HG03060 (cell line): ENCODE results near the gene C8G.

Source experiments
- ATAC-seq: cut with Tn5 transposase; IDR thresholded peaks from one replicate; pipeline ENCODE4 v1.9.1; 2021; ENCODE audit warnings: low read depth, moderate number of reproducible peaks; ENCODE audit not compliant: unreplicated experiment

Gene C8G

DNA sequence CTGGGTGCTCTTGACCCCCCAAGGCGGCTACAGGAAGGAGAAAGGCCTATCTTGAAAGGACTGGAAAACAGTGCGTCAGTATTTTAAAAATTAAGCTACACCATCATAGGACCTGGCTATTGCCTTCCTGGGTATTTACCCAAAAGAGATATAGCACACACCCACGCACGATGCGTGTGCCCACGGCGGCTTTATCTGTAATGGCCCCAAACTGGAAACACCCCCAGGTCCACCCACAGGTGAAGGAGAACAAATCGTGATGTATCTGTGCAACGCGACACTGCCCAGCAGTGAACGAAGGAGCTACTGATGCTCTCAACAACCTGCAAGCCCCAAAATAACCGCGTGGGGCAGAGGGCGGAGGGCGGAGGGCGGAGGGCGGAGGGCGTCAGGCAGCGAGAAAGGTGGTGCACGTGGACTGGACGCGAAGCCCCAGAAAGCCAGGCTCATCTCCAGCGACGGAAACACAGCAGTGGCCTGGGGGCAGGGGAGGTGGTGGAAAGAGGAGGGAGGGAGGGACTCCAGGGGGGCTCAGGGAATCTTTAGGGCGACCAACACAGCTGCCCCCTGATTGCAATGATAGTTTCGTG is 19.9 kb downstream of the C8G start:
- no peak for ATAC-seq

GRCh38 chr9:136965771-136966484 is 20.9 kb downstream of the C8G start:
- ATAC-seq: no peak

- ATAC-seq: no peak
These were observed 23.5 kb downstream of the C8G start for GRCh38 chr9:136968333-136969127.

GRCh38 chr9:136969150-136969549 is 24.1 kb downstream of the C8G start:
- no peak for ATAC-seq

DNA sequence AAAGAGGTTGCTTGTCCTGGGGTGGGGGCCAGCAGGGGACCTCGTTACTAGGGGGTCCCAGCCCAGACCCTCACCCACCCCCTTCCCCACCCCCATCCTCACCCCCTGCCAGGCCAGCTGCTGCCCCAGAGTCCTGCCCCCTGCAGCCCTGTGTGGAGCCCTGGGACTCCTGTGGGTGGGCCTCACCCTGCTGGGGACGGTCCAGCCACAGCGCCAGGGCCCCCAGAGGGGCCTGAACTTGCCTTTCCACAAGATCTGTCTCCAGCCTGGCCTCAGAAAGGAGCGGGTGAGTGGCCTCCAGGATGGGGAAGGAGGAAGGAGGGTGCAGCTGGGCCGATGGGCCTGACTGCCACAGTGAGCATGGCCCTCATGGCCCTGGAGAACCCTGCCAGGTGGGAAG is 24.7 kb downstream of the C8G start:
- no peak for ATAC-seq

DNA sequence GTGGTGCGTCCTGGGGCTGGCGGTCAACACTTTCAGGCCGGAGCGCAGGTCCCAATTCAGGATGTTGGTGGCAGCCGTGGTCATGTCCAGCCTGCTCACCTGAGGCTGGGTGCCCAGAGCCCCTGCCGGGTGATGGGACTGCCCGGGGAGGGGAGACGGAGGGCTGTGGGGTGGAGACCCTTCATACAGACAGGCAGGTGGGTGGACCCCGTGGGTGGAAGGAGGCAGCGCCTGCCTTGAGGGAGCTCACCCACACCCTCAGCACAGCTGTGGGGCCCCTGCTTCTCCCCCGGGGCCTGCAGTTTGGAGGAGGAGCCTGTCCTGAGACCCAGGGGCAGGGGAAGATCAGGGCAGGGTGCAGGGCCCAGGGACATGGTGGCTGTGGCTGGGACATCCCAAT is 25.3 kb downstream of the C8G start:
- no peak for ATAC-seq

DNA sequence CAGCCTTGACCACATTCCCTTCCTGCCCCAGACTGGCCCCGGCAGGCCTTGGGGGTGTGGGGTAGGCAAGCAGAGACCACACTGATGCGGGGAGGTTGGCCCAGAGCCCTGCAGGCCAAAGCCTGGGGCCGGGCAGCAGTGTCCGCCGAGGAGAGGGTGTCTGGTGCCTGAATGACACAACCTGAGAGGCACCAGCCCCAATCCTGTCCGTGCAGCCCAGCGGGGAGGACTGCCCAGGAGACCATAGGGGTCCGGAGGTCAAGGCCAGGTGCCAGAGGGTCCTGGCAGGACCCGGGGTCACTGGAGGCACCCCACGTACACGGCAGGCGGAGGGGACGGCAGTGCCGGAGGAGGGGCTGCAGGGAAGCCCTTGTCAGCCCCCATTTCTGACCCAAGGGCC is 26.7 kb downstream of the C8G start:
- no peak for ATAC-seq

- no peak for ATAC-seq
These were observed 27.3 kb downstream of the C8G start for GRCh38 chr9:136972335-136972734.

GRCh38 chr9:136972743-136973142 is 27.7 kb downstream of the C8G start:
- no peak for ATAC-seq

- ATAC-seq: no peak
These were observed 28.9 kb downstream of the C8G start for GRCh38 chr9:136973618-136974617.

- ATAC-seq: no peak
These were observed 29.9 kb downstream of the C8G start for GRCh38 chr9:136974817-136975535.

- no peak for ATAC-seq
These were observed 30.6 kb downstream of the C8G start for GRCh38 chr9:136975644-136976043.

DNA sequence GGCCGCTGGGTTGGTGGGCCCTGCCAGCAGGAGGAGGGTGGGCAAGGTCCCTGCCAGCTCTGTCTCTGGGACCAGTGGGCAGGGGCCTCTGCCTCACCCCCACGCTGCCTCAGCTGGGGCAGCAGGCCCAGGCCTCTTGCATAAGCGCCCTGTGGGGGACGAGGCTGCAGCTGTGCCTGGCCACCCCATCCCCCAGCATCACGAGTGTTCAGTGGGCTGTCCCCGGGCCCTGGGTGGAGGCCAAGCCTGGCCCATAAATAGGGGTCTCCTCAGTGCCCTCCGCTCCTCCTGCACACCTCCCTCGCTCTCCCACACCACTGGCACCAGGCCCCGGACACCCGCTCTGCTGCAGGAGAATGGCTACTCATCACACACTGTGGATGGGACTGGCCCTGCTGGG is 32.2 kb downstream of the C8G start, which contains the start of gene PTGDS:
TSS of gene PTGDS (plus strand) at position 282 of the 400 bp plus-strand sequence. CDS start at position 357, 75 bp downstream.
- ATAC-seq: no peak

DNA sequence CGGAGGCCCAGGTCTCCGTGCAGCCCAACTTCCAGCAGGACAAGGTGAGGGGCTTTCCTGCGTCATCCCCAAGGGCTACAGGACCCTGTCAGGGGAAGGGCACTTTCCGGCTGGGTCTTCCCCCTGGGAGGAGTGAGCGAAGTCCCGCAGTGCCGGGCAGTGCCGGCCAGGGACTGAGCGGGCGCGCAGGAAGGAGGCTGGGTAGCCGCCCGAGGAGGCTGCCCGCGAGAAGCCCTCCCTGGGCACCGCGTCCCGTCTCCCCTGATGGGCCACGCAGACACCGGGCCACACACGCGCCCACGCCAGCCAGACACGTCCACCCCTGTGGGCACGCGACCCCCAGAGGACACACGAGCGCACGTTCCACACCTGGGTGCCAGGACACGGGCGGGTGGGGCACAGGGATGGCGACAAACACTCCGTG is 32.6 kb downstream of the C8G start:
- no peak for ATAC-seq

- no peak for ATAC-seq
These were observed 33.2 kb downstream of the C8G start for GRCh38 chr9:136978073-136978864.

- no peak for ATAC-seq
These were observed 34.0 kb downstream of the C8G start for GRCh38 chr9:136978865-136979544.

DNA sequence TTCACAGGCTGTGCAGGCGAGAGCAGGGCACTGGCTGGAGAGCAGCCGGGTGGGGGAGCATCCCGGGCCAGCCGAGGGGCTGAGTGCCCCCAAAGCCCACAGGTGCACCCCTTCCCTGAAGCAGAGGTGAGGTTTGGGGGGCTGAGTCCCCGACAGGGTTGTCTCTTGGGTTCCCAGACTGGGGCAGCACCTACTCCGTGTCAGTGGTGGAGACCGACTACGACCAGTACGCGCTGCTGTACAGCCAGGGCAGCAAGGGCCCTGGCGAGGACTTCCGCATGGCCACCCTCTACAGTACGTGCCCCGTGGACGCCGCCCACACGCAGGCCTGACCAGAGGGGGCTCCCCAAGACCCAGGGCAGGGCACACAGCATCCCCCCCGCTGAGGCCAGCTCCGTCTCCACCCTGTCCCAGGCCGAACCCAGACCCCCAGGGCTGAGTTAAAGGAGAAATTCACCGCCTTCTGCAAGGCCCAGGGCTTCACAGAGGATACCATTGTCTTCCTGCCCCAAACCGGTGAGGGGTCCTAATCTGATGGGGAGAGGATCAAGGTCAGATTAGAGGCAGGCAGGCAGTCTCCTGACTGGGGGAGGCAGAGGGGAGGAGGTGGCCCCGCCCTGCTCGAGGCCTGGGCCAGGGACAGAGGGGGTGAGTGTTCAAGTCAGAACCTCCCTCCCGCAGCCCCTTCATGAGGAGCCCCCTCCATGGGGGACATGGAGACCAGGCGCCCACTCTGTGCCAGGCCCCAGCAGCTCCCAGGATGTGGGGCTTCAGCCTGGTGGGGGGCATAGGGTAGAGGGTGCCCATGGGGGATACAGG is 34.9 kb downstream of the C8G start:
- no peak for ATAC-seq
